DMS53 treated with DMSO at 0.1 percent for 48 hours (cell line): ENCODE measurements around the gene ELOVL6.
A peak's percentile ranks its signal among the peaks of the same experiment; 100 is the strongest.
"Not testable (repeated sequence)": the region's sequence is repeated elsewhere in the genome, so short reads cannot be mapped to it uniquely, and the experiment has no call there.

Experiments
- DNase-seq: peaks from one replicate; lab custom pipeline; 2025; ENCODE audit not compliant: unreplicated experiment; lab: John Stamatoyannopoulos, UW

The ELOVL6 gene

GRCh38 chr4:110042545-110043517 lies 155.6 kb downstream of the ELOVL6 start:
- DNase-seq, result no peak

DNA sequence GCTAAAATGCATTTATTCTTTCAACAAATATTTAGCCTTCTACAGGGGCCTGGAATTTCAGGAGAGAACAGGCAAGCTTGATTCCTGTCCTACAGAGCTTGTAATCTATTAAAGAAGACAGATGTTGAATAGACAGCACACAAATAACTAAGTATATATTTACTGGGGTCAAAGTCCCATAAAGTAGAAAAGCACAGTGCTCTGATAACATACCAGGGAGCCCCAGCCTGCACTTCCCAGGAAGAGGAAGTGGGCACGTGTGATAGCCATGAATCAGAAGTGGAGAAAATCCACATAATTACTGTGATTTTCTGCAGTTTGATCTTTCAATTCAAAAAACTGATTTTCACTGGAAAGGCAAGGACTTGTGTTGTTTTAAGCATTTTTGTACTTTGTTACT lies 156.7 kb downstream of the ELOVL6 start:
- DNase-seq, result no peak

GRCh38 chr4:110039164-110039563 lies 159.3 kb downstream of the ELOVL6 start:
- DNase-seq, result not testable (repeated sequence)

DNA sequence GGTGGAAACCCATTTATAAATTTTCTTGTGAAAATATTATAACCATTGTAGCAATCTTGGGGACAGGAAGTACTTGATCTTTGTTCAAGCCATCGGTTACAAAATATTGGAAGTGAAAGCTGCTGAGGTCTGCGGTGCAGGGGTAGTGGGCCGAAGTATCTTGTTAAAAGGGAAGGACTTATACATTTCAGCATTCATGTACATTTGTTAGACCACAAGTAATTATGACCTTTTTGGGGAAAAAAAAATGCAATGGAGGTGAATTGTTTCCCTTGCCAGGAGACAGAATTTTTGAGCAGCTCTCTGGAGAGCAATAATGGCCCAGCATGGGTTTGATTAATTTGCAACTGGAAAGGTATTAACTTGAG lies 164.4 kb downstream of the ELOVL6 start:
- DNase-seq, result no peak

DNA sequence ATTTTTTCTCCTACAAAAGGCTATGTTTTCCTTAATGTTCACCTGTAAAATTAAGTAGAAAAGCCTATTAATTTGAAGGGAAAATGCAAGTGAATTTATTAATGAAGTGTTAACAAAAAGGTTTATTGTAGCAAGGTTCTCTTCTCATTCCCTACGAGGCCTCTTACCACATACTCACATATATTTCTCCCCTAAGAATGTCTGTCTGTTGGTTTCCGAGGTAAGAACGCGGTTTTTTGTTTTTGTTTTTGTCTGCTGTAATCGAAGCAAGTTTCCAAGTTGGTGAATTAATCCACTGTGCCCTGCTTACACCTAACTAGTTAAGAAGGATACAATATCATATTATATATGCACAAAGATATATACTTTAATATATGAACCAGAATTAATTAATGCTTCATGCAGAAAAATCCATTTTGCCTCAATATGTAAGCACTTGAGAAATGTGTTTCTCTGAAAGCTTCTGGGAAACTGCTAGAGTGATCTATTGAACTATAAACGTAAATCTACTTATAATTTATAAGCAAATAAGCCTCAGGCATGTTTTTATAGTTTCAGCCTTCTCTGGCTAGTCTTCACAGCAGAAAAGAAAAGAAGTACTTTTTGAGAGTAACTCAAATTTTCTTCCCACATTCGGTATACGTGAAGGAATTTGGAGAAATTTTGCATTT lies 164.9 kb downstream of the ELOVL6 start:
- DNase-seq, result no peak

GRCh38 chr4:110032603-110033002 lies 165.8 kb downstream of the ELOVL6 start:
- no peak for DNase-seq

GRCh38 chr4:110025718-110026117 lies 172.7 kb downstream of the ELOVL6 start:
- DNase-seq, result no peak

- DNase-seq, result no peak
Measured at GRCh38 chr4:110025056-110025455, 173.4 kb downstream of the ELOVL6 start.

GRCh38 chr4:110022457-110022856 lies 176.0 kb downstream of the ELOVL6 start:
- no peak for DNase-seq

DNA sequence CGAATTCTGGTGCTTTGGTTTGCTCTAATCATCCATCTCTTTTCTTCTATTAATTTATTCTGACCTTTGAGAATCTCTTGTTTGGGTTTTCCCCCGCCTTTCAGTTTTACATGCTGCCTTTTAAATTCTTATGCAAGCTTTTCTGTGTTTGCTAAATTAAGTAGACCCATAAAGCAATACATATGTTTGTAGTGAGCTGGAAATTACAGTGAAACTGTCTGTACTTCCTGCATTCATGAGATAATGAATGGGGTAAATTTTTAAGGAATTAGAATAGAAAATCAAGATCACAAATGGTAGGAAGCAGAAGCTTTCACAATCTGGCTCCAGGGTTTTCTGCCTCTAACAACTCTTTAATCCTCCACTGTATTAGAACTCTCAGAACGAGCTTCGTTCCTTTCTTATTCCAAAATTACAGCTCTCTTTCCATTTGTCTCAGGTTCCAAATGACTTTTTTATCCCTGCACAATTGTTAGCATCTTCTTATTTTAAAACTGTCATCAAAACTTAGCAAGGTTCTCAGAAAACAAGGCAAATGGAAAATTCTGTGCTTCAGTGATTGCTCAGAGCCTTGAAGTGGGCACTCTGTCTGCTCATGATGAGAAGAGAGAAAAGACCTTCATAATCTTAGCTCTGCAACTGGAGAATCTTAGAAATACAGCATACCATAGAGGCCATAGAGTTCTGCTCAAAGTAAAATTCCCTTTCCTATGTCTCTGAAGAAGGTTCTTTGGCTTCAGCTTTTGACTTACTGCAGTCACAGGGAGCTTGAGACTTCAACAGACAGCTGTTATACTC lies 177.6 kb downstream of the ELOVL6 start:
- no peak for DNase-seq

DNA sequence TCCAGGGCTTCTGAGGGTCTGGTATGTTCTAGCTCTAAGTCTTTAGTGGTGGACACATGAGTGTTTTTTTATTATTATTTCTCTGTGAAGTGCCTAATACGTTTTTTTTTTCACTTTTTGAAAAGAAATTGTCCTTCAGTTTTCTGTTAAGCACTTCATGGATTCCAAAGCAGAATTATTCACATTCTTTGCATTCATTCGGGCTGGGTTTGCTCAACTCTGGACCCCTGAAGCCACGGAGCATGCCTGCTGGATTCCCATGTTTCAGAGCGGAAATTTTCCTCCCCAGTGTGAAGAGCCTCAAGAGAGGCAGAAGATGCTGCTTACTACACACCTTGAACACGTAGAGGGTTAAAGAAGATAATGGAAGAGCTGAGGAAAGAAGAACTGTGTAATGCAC lies 178.3 kb downstream of the ELOVL6 start:
- no peak for DNase-seq

DNA sequence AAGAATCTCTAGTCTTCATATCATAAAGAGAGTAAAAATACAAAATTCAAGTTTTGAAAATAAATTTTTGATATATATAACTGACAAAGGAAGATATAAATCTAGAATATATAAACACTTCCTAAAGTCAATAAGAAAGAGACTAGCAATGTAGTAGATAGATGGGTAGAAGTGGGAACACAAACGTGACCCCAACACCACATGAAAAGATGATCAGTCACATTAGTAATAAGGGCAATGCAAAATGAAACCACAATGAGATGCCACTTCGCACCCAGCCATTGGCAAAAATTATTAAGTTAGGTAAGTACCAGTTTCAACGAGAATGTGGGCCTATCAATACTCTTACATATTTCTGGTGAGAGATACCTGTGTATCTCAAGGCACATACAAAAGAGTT lies 179.3 kb downstream of the ELOVL6 start:
- DNase-seq, result no peak

GRCh38 chr4:110014233-110014632 lies 184.2 kb downstream of the ELOVL6 start:
- DNase-seq, result no peak

DNA sequence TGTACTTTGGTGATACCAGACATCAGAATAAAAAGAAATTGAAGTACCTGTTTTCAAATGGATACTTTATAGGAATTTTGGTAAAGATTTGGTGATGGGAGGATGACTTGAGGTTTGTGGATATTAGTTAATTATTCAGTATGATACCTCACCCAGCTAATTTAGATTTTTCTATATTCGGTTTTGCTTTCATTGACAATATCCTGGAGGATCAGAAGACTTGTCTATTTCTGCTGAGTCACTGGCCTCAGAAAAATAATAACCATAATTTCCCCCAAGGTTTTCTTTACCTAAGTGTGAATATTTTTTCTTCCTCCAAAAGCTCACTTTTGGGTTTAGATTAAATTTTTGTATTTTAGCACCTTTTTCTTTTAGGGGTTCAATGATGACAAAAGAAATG lies 185.5 kb downstream of the ELOVL6 start:
- DNase-seq, result no peak

GRCh38 chr4:110010797-110011196 lies 187.6 kb downstream of the ELOVL6 start:
- DNase-seq, result no peak

GRCh38 chr4:110009550-110009949 lies 188.9 kb downstream of the ELOVL6 start:
- no peak for DNase-seq

DNA sequence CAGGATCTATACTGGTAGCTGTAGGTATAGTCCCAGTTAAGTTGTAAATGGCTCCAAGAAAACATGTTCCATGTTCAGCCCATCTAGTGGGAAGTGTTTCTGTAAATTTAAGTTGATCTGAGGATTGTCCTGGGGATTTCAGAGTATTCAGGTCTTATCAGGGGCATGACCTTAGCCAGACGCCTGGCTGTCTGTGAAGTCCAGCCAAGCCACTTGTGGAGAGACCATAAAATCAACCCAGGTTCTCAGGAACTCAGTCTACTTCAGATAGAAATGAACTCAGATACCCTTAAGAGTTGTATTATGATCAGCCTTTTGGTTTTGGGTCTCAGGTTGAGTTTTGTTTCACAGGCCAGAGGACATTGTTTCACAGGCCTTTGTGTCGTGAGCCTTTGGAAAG lies 189.9 kb downstream of the ELOVL6 start:
- no peak for DNase-seq

DNA sequence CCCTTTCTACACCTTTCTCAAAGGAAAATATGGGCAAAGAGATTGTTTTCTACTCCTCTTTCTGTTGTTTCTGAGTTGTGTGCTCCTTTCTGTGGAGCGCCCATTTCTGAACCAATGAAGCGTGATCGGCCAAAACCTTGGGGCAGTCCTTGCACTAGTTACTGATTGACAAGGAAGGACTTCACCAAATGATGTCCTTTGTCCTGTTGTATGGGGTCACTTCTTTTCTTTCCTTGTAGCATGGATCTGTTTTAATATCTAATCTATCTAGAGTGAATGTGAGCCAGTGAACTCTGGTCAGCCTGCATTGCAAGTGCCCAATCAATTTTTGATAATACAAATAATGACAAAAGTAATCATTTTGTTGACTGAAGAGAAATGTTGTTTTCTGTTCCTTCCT lies 191.2 kb downstream of the ELOVL6 start:
- DNase-seq, result no peak

DNA sequence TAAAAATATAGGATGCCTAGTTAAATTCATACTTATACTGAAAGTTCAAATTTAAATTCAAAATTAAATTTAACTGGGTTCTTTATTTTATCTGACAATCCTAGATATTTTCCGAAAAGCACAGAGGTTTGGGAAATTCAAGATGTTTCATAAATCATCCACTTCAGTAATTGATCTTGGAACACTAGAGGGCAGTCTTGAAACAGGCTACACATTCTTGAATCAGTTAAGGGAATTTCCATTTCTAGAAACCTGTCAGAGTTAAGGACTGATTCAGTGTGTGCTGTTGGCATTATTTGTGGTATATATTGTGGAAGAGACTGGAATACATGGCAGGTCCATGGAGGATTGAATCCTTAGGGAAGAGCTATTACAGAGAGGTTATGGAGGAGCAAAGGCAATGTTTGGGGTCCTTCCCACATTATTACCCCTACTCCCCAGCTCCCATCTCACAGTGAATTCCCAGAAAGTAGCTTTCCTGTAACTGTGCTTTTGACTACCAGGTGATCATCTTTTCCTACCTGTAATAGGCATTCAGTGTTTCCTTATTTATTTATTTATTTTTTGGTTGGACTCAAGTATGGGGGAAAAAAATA lies 192.9 kb downstream of the ELOVL6 start:
- peak; percentile 26 for DNase-seq

- no peak for DNase-seq
Measured at GRCh38 chr4:110004556-110004955, 193.9 kb downstream of the ELOVL6 start.
